Stimulated activated CD4-positive, alpha-beta T cell treated with anti-CD3 and anti-CD28 coated beads, Interleukin-4, amount 100 ng/mL, for 48 hours (primary cell): ENCODE measurements around the gene JAKMIP1.

Source experiments
- DNase-seq, 2 donors: peaks; one replicate each; pipeline ENCODE4 v3.0.0-alpha.2; 2020; ENCODE audit warnings: low read depth in 2 of 2

The JAKMIP1 gene

DNA sequence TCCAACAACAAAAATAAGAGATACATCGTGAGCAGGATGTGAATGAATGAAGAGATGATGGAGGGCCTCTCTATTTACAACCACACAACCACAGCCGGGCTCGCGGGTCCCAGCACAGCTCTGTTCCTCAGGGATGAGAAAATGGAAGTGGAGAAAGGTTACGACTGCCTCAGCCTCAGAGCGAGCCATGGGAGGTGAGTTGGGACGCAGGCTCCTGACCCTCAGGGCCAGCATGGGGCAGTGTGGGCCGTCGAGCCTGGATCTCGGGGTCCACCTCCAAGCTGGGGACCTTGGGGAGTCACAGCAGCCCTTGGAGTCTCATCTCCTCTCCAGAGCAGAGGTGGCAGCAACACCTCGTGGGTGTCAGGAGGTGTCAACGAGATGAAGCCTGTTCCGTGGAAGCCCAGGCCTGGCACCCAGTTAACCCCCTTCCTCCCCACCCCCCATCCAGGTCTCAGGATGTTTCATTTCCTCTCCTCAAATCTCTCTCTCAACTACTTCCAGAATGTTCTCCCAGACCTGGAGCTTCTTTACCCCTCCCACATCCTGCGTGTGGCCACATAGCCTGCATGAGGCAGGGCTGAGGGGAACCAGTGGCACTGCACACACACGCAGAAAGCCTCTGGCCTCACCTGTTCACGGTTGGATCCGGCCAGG lies 208.1 kb downstream of the JAKMIP1 start:
- no peak for DNase-seq

DNA sequence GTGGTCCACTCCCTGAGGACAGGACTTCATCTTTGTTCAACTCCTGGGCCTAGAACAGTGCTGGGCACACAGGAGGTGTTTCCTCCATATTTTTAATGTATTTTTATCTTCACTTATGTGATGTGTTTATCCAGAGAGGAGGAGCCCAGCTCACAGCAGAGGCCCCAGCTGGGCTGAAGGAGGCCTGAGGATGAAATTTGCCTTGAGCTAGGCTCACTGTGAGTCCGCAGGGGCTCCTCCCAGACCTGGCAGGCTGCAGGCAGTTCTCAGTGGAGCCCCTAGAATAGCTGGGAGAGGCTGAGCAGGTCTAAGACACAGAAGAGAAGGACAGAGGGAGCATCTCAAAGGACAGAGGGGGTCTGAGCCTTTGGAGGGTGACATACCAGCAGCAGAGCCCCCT lies 208.9 kb downstream of the JAKMIP1 start:
- no peak for DNase-seq

DNA sequence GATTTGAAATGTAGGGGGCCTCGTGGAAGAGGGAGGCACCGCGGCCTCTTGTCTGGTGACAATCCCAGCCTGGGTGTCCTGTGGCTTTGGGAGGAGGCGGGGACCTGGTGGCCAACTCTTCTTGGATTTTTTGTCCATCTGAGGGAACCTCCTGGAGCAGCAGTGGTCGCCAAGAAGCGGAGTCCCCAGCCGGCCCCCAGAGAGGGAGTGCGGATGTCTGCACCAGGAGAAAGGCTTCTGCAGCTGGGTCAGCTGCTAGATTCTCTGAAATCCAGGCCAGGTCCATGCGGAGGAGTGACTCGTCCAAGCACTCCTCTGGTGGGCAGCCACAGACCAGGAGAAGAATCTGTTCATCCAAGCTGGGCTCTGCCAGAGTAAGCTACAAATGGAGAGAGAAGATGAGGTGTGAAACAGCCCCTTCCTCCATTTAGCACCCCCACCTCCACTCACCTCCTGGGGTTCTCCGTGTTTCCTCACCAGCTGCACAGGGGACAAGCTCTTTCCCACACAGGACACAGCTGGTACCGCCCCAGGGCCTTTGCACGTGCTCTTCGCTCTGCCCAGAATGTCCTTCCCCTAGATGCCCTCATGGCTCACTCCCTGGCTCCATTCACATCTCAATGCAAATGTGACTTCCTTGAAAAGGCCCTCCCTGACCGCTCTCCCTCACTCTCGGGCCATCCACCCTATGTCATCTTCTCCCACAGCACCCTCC lies 209.7 kb downstream of the JAKMIP1 start:
- DNase-seq, result no peak

DNA sequence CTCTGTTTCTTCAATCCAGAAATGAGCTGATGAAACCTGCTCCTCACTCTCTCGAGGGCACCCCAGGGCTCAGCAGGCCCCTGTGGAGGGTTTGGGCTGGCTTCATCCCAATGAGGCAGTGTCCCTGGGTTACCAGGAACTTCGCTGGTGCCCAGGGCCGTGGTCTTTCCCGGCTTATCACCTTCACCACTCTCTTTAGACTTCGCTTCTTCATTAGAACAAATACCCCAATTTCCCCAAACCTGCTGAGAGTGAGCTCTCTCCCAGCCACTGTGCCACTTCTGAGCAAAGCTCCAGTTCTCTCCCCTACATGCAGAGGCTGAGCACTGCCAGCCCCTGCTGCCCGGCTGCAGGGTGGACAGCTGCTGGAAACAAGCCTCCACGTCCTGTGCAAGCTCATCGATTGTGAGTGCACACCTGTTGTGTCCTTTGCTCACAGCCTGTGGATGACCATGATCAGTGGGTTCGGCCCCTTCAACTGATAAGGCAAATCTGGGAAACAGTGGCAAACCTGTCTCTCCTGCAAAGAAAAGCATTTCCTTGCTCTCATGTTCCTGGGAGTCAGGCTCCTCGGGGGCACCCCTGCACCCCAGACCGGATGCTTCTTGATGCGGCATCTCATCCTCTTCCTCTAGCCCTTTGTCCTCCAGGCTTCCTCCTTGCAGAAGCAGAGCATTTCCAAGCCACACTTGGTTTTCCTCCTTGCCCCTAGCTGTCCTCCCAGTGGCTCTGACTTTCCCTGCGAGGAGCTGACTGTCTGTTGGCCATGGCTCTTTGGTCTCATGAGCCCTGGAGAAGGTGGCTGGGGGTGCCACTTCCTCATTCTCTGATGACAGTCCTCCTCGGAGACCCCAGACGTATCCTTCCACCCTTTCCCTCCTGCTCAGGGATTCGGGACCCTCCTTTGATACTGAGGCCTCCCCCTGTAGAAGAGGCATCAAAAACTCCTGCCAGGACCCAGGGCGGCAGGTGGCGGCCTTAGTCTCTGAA lies 210.8 kb downstream of the JAKMIP1 start:
- DNase-seq, result no peak

DNA sequence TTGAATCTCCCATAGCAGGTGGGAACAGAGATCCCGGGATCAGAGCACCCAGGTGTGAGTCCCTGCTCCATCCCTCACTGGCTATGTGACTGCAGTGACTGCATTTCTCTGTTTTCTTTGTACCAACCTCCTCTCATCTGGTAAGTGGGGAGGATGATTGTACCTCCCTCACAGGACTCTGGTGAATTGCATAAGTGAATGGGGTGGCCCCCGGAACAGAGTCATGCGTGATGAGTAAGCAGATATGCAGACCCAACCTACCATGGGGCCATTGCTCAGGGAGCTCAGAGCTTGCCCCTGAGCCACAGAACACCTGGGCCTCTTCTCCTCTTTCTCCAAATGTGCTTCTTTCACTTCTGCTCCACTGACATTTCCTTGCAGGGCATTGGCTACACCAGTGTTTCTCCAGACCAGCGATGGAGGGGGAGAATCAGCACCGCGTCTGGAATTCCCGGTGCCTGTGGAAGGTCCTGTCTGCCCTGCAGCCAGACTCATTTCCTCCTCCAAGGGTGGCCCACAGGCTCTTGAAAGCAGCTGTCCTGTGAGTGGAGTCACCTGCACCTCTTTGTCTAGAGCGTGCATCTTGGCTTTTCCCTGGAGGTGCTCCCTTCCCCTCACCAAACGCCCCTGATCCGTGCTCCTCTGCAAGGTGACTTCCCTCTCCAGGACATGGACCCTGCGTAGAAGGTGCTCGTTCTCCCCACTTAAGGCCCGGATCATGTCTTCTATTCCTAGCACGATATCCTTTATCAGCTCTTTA lies 212.1 kb downstream of the JAKMIP1 start:
- DNase-seq, result no peak

DNA sequence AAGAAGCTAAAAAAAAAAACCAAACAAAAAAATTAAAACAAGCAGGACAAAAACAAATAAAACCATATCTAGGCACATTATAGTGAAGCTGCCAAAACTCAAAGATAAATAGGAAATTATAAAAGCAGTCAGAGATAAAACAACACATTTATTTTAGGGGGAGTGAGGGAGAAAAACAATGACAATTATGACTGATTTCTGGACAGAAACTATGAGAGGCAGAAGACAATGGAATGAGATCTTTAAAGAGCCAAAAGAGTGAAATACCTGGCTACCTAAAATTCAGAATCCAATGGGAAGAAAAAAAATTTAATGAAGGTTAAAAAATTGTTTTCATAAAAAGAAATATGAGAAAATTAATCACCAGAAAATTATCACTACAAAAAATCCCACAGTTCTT lies 215.5 kb downstream of the JAKMIP1 start:
- no peak for DNase-seq

DNA sequence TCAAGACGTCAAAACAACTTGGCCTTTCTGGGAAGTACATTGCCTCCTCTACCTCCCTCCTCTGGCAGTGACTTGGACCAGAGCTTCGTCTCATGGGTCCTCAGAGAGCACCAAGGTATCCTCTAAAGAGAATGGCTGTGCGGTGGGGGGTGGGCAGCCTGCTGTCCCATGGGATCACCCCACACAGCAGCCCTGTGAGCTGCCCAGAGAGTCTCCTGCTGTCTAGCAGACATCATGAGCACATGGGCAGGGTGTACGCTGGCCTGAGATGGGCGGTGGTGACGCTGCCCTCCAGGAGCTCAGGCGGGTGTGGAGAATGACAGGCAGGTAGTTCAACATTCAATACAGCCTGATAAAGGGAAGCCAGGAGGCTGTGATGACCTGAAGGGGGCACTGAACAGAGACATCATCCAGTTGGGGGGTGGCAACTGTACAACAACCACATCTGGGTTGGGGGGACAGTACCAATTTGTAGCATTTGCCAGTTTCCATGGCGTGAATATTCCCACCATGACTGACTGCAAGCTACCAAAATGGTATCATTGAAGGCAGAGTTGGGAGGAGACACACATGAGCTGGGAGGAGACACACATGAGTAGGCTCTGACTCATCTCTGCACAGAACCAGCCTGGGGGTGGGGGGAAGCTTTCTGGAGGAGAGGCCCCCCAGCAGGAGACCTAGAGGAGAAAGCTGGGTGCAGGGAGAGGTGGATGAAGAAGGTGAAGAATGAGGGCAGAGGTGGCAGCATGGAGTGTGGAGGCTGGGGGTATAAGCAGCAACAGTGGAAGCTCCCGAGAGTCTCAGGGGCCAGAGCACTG lies 218.0 kb downstream of the JAKMIP1 start:
- DNase-seq, result no peak

DNA sequence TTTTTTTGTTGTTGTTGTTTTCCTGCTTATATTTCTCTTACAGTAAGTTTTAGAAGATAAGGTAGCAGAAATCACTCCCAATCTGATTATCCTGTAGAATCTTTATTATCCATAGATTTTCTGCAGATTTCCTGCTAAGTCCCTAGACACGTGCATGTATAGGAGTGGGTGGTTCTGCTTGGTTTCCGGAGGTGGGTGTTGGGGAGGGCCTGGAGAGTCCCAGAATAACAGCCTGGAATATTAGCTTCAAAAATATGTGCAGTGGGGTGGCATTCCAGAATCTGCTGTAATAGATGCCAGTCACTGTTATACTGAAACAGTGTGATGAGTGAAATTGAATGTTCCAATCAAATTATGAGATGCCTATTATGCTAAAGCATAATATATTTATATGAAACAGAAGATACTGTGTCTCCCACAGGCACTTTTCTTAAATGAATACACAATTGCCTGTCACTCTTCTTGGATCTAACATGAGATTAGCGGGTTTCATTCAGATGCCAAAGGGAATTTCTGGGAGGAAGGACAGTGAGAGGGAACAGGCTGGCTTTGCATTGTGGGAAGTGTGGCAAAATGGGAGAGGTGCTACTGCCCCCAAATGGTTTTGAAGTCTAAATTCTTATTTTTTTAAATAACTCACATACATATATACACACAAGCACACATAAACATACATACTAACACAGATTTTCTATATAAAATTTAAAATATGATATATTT lies 219.8 kb downstream of the JAKMIP1 start:
- no peak for DNase-seq

DNA sequence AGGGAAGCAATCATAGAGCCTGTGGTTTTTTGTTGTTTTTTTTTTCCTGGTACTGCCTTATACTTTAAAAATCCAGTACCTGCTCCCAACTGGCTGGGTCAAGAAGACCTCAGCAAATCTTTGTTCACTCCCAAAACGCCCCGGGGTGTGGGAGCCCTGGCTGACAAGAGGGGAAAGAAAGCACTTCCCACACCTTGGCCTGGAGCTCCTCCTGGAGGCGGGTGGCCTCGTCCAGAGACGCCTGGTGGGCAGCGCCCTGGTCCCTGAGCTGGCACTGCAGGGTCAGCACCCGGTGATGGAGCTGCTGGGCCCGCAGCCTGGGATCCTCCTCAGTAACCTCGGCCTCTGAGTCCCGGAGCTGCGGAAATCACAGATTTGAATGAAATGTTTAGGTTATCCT lies 220.4 kb downstream of the JAKMIP1 start:
- no peak for DNase-seq

DNA sequence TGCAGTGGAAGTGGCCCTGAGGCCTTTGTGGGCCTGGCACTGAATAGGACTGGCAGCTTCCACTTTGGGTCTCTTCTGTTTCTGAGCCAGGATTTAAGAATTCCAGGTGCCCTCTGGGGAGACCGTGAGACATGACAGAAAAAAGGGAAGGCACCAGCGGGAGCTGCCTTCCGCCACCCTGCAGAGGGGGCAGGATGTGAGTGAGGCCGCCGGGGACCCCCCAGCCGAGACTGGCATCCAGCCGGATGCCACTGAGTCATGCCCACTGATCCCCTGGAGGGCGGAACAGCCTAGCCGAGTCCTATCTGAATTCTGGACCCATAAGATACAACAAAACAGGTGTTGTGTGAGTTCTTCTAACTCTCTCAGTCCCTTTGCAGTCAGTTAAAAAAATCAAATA lies 223.4 kb downstream of the JAKMIP1 start:
- DNase-seq, result no peak

DNA sequence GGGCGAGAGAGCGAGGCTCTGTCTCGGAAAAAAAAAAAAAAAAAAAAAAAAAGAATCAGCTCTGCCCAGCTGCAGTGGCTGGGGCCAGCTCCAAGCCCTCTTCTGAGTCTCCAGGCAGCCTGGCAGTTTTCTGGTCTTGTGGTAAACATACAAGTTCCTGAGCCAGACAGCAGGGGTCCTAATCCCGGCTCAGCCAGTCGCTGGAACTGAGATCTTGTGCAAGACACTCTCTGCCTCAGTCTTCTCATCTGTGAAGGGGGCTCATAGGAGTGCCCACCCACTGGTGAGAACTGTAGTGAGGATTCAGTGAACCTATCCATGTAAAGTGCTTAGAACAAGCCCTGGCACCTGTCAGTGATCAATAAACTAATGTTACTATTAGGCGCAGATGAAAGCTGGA lies 223.9 kb downstream of the JAKMIP1 start:
- DNase-seq, result no peak
